ENCODE data around the gene MEI1.

The MEI1 gene

DNA sequence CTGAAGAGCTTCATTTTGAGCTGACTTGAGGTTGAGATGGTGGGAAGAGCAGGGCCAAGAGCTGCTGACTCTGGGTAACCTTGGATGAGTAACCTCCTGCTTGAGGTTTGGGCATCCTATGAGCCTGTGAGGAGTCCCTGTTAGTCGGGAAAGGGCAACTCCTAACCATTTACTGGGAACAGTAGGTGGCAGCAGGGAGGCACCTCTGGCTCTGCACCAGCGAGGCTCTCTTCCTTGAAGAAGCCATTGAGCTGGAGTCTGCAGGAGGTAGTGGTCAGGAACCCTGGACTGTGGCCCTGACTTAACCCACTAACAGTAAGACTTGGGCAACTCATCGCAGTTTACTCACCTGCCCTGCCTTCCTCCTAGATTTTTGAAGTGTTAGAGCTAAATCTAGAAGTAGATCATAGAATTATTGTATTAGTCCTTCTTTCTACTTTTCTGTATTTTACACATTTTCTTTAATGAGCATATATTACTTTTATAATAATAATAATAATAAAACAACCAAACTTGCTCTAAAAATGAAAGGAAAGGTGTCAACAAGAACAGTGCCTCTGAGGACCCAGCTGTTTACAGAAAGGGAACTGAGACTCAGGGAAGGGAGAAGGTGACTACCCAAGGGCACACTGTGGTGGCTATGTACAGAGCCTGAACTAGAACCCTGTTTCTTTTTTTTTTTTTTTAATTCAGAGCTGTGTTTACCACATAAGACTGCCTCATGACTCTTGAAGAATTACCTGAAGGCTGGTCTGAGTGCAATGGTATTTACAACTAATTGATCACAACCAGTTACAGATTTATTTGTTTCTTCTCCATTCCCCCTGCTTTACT lies 47.5 kb downstream of the MEI1 start:
- DNase-seq: peak; percentile 76

DNA sequence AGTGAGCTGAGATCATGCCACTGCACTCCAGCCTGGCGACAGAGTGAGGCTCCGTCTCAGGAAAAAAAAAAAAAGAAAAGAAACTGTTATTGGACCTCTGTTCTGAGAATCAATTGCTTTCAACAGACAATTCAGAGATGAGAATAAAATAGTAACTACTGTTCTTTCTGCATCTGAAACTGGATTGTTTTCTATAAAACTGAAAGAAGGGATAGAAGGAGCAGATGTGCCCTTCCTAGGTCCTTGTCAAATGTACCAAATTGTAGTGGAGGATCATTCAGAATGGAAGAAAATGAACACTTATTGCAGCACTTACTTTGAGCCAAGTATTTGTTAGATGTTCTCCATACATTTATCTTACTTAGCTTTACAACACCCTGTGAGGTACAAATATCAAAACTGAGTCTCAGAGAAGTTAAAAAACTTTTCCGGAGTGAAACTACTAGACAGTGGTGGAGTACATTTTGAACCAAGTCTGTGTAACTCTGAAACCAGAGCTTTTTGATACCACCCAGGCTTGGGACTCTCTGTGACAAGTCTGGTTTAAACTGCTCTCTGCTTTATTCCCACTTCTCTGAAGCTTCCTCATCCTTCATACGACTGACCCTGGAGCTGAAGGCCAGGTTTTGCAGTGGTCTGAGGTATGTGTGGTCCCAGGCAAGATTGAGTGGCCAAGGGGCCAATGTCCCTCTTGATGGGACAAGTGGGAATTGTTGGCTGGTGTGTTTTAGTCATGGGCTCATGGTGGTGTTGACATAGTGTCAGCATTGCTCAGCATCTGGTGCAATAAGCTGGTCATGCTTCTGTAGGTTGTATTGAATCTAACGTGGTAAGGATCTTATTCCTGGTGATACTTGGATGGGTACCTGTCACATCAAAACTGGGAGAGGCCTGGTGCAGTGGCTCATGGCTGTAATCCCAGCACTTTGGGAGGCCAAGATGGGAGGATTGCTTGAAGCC lies 53.0 kb downstream of the MEI1 start:
- no peak for DNase-seq

DNA sequence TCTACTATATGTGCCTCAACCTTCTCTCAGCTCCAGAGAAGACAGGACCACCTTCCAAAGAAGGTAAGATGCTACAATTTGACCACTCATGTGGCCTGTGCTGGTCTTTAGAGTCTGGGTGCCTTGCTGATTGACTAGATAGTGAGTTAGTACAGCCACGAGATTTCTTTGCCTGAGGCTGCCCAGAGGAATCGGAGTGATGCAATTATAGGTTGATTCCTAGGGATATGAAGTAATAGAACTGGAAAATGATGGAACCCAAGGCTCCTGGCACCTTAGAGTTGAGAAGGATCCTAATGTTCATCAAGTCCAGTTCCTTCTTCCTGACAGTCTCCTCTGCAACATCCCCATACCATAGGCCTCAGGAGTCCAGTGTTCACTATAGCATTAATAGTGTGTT lies 54.7 kb downstream of the MEI1 start:
- DNase-seq: no peak

DNA sequence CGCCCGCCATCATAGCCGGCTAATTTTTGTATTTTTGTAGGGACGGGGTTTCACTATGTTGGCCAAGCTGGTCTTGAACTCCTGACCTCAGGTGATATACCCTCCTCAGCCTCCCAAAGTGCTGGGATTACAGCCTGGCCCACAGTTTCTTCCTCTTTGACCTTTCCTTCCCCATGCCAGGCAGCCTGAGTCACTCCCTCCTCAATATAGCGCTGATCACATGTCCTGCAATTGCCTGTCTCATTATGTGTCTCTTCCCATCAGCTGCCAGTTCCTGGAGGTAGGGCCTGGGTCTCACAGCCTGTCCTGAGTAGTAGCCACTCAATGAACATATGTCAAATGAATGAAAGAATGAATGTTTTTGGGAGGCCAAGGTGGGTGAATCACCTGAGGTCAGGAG lies 58.2 kb downstream of the MEI1 start:
- DNase-seq: no peak

DNA sequence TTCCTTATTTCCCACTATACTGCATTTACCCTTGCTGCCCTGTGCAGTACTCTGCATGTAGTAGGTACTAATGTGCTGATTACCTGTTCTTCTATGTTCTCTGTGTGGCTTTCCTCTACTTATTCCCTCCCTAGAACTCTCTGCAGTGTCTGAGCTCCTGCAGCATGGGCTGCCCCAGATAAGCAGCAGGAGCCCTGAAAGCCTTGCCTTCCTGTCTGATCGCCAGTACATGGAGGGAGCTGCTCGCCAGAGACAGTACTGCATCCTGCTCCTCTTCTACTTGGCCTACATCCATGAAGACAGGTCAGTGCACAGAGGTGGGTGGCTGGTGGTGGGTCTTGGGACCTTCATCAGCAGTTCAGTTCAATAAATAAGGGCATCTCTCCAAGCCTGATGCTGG lies 58.9 kb downstream of the MEI1 start:
- no peak for DNase-seq

DNA sequence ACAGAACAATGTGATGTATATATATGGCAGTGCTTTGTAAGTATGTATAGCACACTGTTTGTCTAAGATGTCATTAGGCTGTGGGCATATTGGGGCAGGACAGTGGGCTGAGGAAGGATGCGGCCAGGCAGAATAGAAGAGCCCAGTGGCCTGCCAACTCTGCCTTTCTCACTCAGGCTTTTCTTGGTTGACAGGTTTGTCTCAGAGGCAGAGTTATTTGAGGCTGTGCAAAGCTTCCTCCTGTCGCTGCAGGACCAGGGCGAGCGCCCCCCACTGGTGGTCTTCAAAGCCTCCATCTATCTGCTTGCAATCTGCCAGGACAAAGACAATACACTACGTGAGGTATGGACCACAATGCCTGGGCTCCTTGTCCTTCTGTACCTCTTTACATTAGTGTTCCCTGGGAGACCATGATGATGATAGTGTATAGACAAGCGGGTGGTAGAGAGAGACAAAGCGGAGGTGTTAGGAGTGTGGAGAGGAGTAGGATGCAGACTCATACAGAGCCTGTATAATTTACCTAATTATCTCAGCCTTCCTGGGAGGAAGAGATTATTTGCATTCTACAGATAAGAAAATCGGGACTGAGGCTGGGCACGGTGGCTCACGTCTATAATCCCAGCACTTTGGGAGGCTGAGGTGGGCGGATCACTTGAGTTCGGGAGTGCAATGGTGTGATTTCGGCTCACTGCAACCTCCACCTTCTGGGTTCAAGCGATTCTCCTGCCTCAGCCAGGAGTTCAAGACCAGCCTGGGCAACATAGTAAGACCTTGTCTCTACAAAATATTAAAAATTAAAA lies 63.9 kb downstream of the MEI1 start:
- no peak for DNase-seq

DNA sequence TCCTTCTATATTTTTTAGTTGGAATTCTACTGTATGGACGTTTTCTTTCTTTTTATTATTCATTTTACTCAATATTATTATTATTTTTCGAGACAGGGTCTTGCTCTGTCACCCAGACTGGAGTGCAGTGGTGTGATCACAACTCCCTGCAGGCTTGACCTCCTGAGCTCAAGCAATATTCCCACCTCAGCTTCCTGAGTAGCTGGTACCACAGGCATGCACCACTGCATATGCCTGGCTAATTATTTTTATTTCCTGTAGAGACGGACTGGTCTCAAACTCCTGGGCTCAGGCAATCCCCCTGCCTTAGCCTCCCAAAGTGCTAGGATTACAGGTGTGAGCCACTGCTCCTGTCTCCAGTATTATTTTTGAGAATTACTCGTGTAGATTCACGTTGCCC lies 67.2 kb downstream of the MEI1 start:
- DNase-seq: no peak

DNA sequence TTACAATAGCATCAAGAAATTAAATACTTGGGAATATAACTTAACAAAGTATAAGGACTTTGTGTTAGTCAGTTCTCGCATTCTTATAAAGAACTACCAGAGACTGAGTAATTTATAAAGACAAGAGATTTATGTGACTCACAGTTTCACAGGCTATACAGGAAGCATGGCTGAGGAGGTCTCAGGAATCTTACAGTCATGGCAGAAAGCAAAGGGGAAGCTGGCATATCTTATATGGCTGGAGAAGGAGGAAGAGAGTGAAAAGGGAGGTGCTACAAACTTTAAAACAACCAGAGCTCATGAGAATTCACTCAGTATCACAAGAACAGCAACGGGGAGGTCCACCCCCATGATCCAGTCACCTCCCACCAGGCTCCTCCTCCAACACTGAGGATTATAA lies 69.1 kb downstream of the MEI1 start:
- no peak for DNase-seq

DNA sequence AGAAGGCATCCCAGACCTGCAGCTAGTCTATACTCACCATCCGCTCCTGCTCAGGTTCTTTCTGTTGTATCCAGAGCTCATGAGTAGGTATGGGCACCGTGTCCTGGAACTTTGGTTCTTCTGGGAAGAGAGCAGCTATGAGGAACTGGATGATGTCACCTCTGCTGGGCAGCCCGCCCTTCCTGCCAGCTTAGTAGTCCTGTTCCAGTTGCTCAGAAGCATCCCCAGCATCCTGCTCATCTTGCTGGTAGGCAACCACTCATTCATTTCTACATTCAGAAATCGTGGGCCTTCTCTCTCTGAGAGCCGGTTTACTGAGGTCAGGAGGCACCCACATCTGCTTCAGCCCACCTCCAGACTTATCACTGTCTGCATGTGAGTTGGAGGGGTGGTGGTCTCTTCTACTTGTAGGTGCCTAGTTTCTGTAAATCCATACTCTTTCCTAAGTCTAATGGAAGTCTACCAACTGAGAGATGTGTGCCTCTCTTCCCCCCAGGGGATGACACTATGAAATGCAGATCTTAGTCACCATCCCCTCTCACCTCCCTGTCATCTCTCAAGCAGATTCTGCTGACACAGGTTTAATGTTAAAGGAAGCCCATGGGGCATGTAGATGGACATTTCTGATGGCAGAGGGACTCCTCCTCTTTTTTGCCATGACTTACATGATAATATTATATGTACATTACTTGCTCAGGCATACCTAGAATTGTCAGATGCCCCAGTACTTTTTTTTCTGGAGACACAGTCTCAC lies 71.6 kb downstream of the MEI1 start:
- DNase-seq: no peak

DNA sequence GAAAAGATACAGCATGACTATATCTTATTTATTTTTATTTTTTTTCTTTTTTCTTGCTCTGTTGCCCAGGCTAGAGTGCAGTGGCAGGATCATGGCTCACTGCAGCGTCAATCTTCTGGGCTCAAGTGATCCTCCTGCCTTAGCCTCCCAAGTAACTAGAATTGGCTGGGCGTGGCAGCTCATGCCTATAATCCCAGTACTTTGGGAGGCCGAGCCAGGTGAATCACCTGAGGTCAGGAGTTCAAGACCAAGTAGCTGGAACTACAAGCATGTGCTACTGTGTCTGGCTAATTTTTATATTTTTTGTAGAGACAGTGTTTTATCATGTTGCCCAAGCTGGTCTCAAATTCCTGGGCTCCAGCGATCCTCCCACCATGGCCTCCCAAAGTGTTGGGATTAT lies 72.9 kb downstream of the MEI1 start:
- no peak for DNase-seq

DNA sequence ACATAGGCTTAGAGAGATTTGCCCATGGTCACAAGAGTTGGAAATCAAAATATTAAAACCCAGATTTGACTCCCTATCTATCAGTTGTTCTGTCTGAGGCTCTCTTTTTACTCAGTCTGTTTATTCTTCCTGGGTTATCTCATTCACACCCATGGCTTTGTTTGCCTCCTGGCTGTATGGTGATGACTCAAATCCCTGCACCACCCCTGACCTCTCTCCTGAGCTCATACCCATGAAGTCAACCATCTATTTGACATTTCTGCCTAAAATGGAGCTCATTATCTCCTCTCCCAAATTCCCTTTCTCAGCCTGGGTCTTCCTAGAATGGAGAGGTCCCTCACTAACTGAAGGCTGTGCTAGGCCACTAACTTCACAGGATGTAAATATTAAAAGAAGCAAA lies 73.3 kb downstream of the MEI1 start:
- no peak for DNase-seq

DNA sequence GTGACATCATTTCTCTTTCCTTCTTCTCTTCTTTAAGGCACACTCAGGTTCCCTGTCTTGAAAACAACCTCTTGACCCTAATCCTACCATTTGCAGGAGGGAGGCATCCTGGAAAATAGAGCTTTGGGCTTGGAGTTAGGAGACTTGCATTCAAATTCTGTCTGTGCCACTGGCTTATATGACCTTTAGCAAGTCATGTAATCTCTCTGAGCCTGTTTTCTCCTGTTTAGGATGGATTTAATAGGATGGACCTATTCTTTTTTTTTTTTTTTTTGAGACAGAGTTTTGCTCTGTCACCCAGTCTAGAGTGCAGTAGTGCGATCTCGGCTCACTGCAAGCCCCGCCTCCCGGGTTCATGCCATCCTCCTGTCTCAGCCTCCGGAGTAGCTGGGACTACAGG lies 76.0 kb downstream of the MEI1 start:
- no peak for DNase-seq

DNA sequence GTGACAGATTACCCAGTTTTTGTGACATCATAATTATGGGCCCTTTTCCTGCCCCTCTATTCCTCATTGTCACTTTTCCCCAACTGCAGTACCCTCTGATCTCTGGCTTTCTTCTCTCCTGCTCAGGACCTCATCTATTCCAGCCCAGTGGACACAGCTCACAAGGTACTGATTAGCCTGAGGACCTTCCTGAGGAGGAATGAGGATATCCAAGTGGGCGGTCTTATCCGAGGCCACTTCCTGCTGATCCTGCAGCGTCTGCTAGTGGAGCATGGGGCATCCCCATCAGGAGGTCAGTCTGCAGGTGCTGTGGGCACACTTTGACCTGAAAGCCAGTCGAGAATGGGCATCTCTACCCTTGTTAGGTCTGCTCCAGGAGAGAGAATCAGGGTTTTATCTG lies 76.7 kb downstream of the MEI1 start:
- no peak for DNase-seq

DNA sequence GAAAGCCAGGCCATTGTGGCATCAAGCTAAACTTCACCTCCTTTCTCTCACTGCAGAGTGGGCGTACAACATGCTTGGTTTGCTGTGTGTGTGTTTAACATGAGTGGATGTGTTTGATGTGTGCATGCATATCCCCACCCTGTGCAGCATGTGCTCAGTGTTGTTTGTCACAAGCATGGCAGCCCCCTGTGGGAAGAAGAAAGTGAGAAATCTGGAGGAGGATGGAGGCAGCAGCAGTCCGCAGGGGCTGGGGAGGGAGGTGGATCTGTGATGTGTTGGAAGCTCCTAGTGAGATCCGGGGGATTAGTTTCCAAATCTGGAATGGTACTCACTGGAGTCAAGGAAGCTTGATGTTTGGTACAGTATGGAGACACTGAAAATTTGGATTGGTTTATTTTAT lies 77.1 kb downstream of the MEI1 start:
- no peak for DNase-seq

DNA sequence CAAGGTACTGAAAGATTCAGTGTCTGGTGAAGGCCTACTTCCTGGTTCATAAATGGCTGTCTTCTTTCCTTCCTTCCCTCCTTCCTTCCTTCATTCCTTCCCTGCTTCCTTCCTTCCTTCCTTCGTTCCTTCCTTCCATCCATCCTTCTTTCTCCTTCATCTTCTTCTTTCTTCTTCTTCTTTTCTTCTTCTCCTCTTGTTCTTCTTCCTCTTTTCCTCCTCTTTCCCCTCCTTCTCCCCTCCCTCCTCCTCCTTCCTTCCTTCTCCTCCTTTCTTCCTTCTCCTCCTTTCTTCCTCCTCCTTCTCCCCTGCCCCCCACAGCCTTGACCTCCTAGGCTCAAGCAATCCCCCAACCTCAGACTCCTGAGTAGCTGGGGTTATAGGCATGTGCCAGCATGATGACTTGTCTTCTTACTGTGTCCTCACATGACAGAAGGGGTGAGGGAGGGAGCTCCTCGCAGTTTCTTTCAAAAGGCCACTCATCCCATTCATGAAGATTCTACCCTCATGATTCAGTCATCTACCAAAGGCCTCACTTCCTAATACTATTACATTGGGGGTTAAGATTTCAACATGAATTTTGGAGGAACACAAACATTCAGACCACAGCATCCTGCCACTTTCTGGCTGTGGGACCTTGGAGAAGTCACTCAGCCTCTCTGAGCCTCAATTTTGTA lies 78.6 kb downstream of the MEI1 start:
- DNase-seq: no peak

DNA sequence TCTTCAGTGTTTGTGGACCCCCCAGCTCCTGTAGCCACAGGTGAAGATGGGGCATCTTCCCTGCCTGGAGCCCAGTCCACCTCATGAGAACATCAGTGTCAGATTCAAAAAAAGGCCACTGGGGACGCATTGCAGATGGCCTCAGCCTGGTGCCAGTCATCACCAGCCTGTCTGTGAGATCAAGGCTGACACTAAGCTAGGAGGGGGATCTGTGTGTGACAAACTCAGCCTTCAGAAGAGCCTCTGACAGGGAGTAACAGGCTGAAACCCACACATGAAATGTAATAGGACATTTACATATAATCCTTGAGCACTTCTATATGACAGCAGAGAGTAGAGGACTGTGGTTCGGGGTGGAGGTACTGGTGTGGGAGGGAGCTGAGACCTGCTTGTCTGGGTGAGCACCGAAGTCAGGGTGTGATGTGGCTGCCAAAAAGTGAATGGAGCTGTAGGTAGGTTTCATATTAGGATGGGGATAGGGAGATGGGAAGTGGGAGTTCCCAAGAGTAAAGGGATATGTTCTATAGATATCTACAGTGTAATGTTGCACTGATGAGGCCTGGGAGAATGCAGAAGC lies 80.7 kb downstream of the MEI1 start:
- DNase-seq: no peak

DNA sequence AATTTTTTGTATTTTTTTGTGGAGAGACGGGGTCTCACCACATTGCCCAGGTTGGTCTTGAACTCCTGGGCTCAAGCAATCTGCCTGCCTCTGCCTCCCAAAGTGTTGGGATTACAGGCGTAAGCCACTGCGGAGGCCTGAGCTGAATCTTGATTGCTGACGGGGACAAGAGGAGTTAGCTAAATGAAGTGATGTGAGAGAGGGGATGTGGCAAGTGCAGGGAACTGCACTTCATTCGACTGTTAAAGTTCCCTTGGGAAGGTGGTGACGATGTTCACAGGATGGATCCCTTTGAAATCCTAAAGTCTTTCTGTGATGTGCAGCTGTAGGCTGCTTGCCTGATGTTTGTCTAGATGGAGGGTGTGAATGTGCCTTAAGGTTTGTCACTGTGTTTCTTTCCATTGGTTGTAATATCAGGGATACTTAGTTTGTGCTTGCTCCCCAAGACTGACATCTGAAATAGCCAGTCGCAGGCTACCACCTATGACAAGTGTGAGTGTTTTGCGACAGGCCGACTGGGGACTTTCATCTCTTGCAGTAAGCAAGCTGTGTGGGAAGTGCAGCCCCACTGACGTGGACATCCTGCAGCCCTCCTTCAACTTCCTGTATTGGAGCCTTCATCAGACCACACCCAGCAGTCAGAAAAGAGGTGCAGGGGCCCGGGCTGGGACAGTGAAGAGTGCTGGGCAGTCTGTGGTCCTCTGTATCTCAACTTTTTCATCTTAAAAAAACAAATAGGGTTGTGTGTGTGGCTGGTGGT lies 81.6 kb downstream of the MEI1 start:
- peak; percentile 36 for DNase-seq

DNA sequence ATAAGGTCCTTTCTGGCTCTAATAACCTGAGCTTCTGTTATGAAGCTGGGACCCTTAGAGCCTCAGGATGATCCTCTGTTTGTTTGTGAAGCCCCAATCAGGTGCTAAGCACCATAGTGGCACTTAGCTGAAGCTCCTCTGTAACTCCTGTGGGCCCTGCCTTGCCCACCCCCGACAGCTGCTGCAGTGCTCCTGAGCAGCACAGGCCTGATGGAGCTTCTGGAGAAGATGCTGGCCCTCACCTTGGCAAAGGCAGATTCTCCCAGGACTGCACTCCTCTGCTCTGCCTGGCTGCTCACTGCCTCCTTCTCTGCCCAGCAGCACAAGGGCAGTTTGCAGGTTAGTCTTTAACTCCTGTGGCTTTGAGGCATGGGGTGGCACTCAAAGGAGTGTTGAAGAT lies 82.2 kb downstream of the MEI1 start:
- no peak for DNase-seq

DNA sequence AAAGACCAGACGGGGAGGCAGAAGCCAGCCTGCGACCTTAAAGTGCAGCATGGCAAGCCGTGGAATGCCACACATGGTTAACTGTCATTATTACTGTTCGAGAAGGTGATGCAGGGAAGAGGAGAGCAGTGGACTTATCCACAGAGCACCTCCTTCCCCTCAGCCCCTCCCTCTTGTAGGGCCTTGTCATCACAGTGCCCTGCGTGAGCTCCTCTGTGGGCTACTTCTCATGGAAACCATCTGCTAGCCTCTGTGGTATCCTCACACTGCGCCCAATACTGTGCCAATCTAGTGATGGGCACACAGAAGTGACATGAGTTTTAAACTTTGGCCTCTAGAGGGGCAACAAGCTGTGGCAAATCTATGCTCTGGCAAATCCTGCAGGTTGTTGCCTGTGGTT lies 83.0 kb downstream of the MEI1 start:
- no peak for DNase-seq

DNA sequence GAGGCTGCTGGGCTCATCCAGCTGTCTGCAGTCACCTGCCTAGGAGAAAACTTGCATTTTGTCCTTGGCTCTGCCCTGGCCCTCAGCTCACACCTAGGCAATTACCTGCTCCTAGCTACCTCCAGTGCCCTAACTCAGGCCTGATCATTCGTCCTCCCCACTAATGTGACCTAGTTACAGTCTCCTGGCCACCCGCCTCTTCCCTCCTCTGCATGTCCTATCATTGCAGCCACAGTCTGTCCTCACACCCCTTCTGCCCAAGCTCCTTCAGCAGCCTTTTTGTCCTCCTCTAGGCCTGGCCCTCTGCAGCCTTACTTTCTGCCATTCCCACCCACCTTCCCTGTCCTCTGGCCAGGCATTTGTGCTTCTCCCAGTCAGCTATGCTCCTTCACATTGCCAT lies 83.4 kb downstream of the MEI1 start:
- DNase-seq: no peak

DNA sequence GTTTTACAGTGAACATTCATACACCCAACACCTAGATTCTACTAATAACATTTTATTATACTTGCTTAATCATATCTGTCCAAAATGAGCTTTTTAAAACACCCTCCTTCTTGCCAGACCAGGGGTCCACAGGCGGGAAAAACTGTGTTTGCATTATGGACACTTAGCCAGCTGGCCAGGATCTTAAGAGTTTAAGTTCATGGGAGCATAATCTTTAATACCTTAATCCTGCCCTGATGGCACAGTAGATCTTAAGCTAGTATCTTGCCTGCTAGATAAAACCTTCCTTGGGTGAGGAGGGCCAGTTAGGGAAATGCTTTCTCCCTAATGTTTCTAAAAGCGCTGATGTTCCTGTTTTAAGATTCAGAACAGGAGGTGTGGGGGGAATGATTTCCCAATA lies 88.0 kb downstream of the MEI1 start:
- DNase-seq: no peak

Measured in right hindlimb (tissue), 1 donor.